Suppressor macrophage treated with lipopolysaccharide for 4 hours (primary cell): ENCODE data around the gene RNF181.
"Not testable (repeated sequence)": the region's sequence is repeated elsewhere in the genome, so short reads cannot be mapped to it uniquely, and the experiment has no call there.

Experiments used
- DNase-seq: peaks from one replicate; pipeline ENCODE4 v3.0.0-alpha.2; 2020

Gene RNF181

DNA sequence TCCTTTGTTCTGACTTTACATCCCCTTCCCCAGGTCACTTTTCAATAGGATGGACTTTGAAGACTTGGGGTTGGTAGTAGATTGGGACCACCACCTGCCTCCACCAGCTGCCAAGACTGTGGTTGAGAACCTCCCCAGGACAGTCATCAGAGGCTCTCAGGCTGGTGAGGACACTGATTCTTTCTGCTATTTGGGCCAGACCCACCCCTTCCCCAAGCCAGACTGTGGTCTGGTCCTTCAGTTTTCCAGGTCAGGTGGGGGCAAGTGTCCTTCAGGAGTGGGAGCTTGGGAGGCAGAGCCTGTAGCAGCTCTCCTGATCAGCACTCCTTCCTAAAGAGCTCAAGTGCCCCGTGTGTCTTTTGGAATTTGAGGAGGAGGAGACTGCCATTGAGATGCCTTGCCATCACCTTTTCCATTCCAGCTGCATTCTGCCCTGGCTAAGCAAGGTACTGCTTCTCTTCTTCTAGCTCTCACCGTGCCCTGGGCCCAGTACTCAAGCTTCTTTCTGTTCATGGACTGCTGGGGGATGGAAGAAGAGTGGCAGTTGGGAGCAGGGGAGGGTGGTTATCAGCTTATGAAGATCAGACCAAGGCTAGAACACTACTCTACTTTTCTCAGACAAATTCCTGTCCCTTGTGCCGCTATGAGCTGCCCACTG lies 1.1 kb downstream of the RNF181 start:
- no peak for DNase-seq

DNA sequence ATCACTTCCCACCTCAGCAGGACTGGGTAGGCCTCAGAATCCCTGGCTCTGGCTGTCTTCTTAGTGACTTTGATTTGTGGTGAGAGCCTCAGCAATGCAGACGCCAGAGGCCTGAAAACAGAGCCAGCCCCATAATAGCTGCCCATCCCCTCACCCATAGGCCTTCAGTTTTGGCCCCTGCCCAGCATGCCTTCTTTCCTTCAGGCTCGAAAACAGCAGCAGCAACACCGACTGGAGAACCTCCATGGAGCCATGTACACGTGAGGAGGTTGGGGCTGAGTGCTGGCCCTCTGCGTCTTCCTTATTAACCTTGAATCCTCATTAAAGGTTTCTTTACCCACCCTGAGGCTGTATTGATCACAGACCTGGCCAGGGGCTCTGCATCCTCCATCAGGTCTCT lies 1.7 kb downstream of the RNF181 start:
- DNase-seq, result no peak

DNA sequence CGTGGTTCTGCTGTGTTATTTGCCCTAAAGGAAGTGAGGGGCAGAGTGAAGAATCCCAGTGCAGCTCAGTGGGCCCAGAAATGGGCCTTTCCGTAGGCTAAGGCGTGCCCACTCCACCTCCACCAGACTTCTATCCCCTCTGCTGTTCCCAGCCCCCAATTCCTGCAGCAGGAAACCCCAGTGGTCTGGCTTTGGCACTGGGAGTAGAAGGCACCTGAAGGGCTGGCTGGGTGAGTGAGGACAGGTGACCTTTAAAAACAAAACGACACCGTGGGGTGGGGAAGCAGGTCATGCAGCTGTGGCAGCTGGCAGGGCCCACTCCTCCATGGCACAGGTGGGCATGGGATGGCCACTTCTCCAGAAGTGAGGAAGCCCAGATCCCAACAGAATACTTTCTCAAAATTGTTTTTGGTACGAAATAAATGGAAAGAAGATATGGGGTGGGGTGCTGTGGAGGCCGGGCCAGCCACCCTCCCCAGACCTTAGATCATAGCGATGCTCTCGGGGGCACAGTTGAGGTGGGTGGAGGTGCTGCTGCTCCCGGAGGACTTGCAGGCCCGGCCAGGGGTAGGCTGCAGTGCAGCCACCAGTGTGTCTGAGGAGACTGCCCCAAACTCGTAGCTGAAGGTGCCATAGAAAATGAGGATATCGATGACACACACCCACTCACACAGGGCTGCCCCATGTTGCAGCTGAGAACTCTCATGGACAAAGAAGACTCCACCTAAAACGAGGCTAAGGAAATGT lies 3.2 kb downstream of the RNF181 start:
- DNase-seq, result no peak

DNA sequence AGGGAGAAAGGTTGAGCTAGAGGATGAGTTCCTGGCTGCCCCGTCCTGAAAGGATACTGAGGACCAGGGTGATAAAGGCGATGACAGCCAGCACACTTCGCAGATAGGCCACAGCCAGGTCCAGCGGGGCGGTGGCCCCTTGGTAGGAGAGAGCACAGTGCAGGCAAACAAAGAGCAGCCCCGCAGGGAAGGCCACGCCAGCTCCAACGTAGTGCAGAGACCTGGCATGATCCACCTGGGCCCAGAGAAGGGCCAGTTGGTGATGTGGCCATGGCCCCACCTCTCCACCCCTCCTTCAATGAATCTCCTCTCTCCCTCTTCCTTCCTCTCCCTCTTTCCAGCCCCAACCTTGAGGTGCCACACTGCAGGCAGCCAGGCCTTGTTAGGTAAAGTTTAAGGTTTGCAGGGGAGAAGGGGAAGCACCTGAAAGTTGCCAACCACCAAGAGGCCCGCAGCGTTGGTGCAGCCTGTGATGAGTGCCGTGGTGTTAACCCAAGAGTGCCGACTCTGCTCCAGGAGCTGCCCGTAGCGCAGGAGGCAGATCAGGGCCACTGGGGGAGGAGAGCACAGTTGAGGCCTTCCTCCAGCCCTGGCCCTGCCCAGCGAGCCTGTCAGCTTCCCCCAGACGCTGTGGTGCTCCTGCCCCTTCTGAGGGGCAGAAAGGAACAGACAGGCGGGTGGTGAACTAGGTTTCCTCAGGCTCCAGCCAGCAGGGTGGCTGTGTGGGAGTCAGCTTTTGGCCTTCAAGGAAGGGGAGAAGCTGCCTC lies 4.1 kb downstream of the RNF181 start:
- DNase-seq, result no peak

DNA sequence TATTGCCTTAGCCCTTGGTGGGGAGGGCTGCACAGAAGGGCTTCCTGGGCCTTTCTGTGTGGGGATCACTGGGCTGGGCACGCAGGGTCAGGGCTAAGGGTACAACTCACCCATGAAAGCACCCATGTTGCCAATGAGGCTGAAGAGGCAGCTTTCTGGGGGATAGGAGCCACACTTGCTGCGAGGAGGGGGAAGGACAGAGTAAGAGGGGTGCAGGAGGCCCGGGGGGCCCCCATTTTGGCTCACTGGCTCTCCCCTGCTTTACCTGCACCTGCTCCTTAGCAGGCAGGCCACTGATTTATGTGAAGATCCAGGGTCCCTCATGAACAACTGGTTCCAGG lies 4.7 kb downstream of the RNF181 start:
- DNase-seq, result no peak

GRCh38 chr2:85600951-85601770 lies 5.6 kb downstream of the RNF181 start:
- no peak for DNase-seq

GRCh38 chr2:85601771-85602475 lies 6.4 kb downstream of the RNF181 start:
- peak; percentile 51 for DNase-seq

GRCh38 chr2:85602476-85603234 lies 7.1 kb downstream of the RNF181 start, which contains the start of gene TMEM150A:
TSS of gene TMEM150A (minus strand) at chr2:85602698. CDS start at chr2:85601948, 750 bp downstream.
- DNase-seq, result peak; percentile 97

- DNase-seq, result not testable (repeated sequence)
Observed at GRCh38 chr2:85604133-85604444, 8.5 kb downstream of the RNF181 start.

DNA sequence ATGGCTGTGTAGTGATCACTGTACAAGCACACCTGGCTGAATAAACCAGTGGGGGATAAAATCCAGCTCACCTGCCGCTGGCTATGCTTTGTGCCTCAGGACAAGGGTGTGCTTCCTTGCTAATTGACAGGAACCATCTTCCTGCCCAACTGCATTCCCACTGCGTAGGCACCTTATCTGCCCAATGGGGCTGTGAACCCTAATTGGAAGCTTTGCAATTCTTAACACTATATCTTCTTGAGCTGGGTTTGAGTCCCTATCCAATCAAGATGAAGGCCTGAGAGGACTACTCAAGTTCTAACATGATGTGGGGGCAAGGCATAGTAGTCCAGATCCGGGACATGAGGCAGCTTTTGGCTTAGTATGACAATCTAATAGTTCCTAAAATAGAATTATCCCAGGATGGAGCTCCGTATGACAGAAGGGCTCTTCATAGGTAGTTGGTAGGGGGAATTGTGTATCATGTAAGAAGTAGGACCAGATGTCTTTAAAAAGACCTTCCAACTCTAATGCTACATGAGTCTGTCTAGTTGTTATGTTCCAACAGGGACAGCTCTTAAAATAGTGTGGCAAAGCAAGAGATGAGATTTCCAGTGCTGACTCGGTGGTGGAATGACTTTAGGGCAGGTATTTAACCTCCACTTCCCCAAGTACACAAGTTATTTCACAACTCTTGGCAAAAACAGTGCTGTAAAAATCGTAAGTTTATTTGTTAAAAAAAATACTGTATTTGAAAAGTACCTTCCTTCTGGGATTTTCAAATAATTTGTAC lies 9.2 kb downstream of the RNF181 start:
- no peak for DNase-seq

- DNase-seq, result no peak
Observed at GRCh38 chr2:85605406-85606115, 10.0 kb downstream of the RNF181 start.

- no peak for DNase-seq
Observed at GRCh38 chr2:85606116-85606455, 10.5 kb downstream of the RNF181 start.

GRCh38 chr2:85607268-85608215 lies 12.0 kb downstream of the RNF181 start:
- DNase-seq, result no peak

GRCh38 chr2:85611217-85611704 lies 15.7 kb downstream of the RNF181 start:
- no peak for DNase-seq

DNA sequence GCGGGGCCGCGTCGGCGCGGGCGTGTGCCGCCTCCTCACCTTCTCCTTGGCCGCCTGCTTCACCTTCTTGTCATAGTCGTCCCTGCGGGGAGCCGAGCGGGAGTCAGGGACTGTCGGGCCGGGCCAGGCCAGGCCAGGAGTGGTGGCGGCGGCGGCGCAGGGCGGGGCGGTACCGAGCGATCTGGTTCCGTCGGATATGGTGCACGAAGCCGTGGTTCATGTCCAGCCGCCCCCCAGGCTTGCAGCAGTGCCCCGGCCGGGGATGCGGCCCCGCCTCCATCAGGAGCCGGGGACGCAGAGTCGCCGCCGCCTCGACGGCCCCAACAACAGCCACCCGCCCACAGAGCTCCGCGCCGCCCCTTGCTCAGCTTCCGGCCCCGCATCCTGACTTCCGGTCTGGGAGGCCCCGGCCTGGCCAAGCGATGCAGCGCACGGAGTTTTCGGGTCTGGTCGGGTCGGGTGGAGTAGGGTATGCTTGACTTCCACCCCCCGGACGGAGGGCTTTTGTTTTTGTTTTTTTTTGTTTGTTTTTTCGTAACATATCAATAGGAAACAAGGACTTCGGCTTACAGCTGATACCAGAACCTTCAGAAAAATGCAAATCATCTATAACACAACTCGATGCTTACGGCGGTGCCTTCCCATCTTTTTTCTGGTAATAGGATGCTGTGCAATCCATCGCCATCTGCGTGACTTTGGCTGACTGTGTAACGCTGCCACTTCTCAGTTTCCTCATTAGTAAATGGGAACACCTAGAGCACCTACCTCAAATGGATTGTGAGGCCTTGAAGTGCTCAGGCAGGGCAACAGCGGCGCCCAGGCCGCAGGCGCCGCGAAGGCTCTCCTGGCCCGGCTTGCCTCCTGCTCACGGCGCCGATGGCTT lies 16.4 kb downstream of the RNF181 start, which contains the start of gene C2orf68:
TSS of gene C2orf68 (minus strand) at position 362 of the 883 bp plus-strand sequence. CDS start at position 280, 82 bp downstream.
- DNase-seq, result peak; percentile 90

DNA sequence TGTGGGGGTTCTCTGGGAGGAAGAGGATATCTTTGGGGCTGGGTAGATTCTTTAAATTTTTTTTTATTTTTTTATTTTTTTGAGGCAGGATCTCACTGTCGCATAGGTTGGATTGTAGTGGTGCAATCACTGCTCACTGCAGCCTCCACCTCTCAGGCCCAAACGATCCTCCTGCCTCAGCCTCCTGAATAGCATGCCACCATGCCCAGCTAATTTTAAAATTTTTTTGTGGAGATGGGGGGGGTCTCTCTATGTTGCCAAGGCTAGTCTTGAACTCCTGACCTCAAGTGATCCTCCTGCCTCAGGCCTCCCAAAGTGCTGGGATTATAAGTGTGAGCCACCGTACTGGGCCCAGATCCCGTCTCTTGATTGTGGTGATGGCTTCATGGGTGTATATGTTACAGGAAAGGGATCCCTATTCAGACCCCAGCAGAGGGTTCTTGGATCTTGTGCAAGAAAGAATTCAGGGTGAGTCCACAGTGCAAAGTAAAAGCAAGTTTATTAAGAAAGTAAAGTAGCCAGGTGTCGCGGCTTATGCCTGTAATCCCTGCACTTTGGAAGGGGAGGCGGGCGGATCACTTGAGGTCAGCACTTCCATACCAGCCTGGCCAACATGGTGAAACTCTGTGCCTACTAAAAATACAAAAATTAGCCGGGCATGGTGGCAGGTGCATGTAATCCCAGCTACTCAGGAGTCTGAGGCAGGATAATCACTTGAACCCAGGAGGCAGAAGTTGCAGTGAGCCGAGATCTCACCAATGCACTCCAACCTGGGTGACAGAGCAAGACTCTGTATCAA lies 18.4 kb downstream of the RNF181 start:
- no peak for DNase-seq

- not testable (repeated sequence) for DNase-seq
Observed at GRCh38 chr2:85614757-85615156, 19.2 kb downstream of the RNF181 start.
